ENCODE measurements around the gene WDR5.

Gene WDR5

DNA sequence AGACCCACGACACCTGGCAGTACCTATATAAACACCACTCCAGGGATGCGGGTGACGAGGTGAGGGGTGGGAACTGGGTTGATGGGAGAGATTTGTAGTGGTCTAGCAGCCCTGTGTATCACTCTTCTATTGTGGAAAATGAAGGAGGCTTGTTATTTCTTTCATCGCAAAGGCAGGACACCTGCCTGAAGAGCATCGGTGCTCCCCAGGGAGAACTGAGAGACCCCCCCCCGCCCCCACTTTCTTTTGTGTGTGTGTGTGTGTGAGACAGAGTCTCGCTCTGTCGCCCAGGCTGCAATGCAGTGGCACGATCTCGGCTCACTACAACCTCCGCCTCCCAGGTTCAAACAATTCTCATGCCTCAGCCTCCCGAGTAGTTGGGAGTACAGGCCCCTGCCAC is 8.3 kb upstream of the WDR5 start:
- Histone ChIP-seq H3K27ac (ENCODE audit: extremely low read depth, low read depth, low read length) (no peak overlapping the region), H3K4me3 (ENCODE audit: low read depth, low read length) (no peak overlapping the region), H3K4me1 (ENCODE audit: control insufficient read depth, insufficient read depth, low read length) (no peaks in the 10 kb centered on the region), H3K9me3 (ENCODE audit: control insufficient read depth, insufficient read depth, low read depth, low read length) (no peaks in the 10 kb centered on the region), H3K36me3 (ENCODE audit: control insufficient read depth in 2 of 2, insufficient read depth in 1 of 2, low read length in 2 of 2) (no peaks in the 10 kb centered on the region)
- CTCF ChIA-PET: no interaction called here
- no peak for TF ChIP-seq ZNF324 (tag by site-specific recombination; IDR thresholded peaks at IDR 0.05)
- no peak for TF ChIP-seq ZNF791 (tag by site-specific recombination; IDR thresholded peaks at IDR 0.05)
- TF ChIP-seq ZNF239 (tag by site-specific recombination; IDR thresholded peaks at IDR 0.05): no peak
- TF ChIP-seq ZNF629 (tag by site-specific recombination; IDR thresholded peaks at IDR 0.05): no peak
- no peak for TF ChIP-seq ZNF433 (tag by site-specific recombination; IDR thresholded peaks at IDR 0.05; ENCODE audit: low read depth)
- no peak for TF ChIP-seq ZNF548 (tag by site-specific recombination; IDR thresholded peaks at IDR 0.05)
- TF ChIP-seq ZNF654 (tag by site-specific recombination; IDR thresholded peaks at IDR 0.05; ENCODE audit: low read depth): no peak
- no peak for TF ChIP-seq ZNF677 (tag by site-specific recombination; IDR thresholded peaks at IDR 0.05)
- no peak for TF ChIP-seq ZIC2 (tag by site-specific recombination; IDR thresholded peaks at IDR 0.05)
- TF ChIP-seq TRIM28 (IDR thresholded peaks at IDR 0.05; ENCODE audit: borderline replicate concordance, low read length): no peak
- TF ChIP-seq YY1 (tag by site-specific recombination; IDR thresholded peaks at IDR 0.05): no peak
- no peak for TF ChIP-seq ZNF530 (tag by site-specific recombination; IDR thresholded peaks at IDR 0.05; ENCODE audit: low read depth)
- no peak for TF ChIP-seq ZNF701 (tag by site-specific recombination; IDR thresholded peaks at IDR 0.05)
- no peak for TF ChIP-seq ZNF292 (tag by site-specific recombination; IDR thresholded peaks at IDR 0.05; ENCODE audit: borderline replicate concordance, low read depth)
- TF ChIP-seq, protein P1, sequence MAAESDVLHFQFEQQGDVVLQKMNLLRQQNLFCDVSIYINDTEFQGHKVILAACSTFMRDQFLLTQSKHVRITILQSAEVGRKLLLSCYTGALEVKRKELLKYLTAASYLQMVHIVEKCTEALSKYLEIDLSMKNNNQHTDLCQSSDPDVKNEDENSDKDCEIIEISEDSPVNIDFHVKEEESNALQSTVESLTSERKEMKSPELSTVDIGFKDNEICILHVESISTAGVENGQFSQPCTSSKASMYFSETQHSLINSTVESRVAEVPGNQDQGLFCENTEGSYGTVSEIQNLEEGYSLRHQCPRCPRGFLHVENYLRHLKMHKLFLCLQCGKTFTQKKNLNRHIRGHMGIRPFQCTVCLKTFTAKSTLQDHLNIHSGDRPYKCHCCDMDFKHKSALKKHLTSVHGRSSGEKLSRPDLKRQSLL (tag by site-specific recombination; IDR thresholded peaks at IDR 0.05): no peak
- POLR2A ChIA-PET: no interaction called here

DNA sequence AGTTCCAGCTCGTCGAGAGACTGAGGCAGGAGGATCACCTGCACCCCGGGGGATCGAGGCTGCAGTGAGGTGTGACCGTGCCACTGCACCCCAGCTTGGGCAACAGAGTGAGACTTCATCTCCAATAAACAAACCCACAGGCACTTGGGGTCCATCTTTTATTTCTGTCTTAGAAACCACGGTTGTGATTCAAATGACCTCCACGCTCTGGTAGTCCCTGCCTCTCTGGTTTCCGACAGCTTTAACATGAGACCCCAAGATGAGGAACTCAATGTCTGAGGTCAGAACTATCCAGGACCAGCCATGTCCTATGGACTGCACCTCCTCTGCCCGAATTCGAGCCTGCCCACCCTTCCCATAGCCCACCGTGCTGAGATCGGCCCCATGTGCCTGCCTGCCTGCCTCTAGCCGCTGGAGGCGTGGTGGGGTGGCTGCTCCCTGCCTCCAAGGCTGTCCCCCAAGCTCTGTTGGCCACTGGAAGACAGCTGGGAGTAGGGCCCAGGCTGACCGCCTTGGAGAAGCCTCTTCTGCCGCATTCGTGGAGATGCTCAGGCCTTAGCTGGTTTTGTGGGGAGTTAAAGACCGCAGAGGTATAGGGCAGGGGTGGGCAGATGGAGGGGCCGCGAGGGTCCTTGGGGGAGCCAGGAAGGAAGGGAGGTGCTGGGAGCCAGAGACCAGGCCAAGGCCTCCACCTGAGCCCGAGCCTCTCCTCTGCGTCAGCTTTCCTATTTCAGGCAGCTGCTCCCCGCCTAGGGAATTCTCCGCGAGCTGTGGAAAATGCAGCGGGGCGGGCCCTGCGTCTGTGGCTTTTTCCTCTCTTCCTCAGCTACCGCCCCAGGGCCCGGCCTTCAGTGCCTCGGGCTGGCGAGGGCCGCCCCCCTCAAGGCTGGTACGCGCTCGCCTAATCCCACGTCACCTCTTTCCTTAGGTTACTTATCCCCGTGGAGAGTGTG is 6.9 kb upstream of the WDR5 start:
- H3K9me3 ChIP-seq (ENCODE audit: control insufficient read depth, insufficient read depth, low read depth, low read length): no peaks in the 10 kb centered on the region
- H3K27ac ChIP-seq (ENCODE audit: extremely low read depth, low read depth, low read length): no peak overlapping the region
- ChIA-PET CTCF (no interaction called here), POLR2A (no interaction called here)
- no peak for TF ChIP-seq ZNF184 (tag by site-specific recombination; IDR thresholded peaks at IDR 0.05)
- TF ChIP-seq ZNF223 (tag by site-specific recombination; IDR thresholded peaks at IDR 0.05): no peak
- TF ChIP-seq KLF9 (tag by site-specific recombination; IDR thresholded peaks at IDR 0.05; ENCODE audit: low read depth): no peak
- no peak for TF ChIP-seq SCRT1 (tag by site-specific recombination; IDR thresholded peaks at IDR 0.05; ENCODE audit: borderline replicate concordance)
- TF ChIP-seq, protein P2, sequence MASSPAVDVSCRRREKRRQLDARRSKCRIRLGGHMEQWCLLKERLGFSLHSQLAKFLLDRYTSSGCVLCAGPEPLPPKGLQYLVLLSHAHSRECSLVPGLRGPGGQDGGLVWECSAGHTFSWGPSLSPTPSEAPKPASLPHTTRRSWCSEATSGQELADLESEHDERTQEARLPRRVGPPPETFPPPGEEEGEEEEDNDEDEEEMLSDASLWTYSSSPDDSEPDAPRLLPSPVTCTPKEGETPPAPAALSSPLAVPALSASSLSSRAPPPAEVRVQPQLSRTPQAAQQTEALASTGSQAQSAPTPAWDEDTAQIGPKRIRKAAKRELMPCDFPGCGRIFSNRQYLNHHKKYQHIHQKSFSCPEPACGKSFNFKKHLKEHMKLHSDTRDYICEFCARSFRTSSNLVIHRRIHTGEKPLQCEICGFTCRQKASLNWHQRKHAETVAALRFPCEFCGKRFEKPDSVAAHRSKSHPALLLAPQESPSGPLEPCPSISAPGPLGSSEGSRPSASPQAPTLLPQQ (tag by site-specific recombination; IDR thresholded peaks at IDR 0.05): no peak
- no peak for TF ChIP-seq ZNF366 (tag by site-specific recombination; conservative IDR thresholded peaks at IDR 0.05)
- no peaks in the 10 kb centered on the region for H3K36me3 ChIP-seq (ENCODE audit: control insufficient read depth in 2 of 2, insufficient read depth in 1 of 2, low read length in 2 of 2)
- no peak overlapping the region for H3K4me3 ChIP-seq (ENCODE audit: low read depth, low read length)
- no peaks in the 10 kb centered on the region for H3K4me1 ChIP-seq (ENCODE audit: control insufficient read depth, insufficient read depth, low read length)
